C4-2B (cell line): Measurements from ENCODE around the gene KRABD2.

ENCODE experiments used
- H3K27ac ChIP-seq: fragments of 450-650 bp; 2 replicates; pipeline ENCODE4 v1.5.1; 2017
- CTCF ChIP-seq: fragments of 450-650 bp; conservative IDR thresholded peaks from 2 replicates; pipeline ENCODE4 v1.5.1; 2017; ENCODE audit warnings: mild to moderate bottlenecking
- ZFX ChIP-seq: fragments of 450-650 bp; IDR thresholded peaks from 2 replicates; pipeline ENCODE4 v1.6.1; 2017

KRABD2 gene

GRCh38 chr17:8376271-8377067 lies at the start of gene KRABD2:
Gene KRABD2 (minus strand): TSS chr17:8376704.
- no peak for TF ChIP-seq ZFX
- peak; percentile 71 for TF ChIP-seq CTCF
- peak within 1 kb of the TSS; percentile 94 for H3K27ac ChIP-seq

DNA sequence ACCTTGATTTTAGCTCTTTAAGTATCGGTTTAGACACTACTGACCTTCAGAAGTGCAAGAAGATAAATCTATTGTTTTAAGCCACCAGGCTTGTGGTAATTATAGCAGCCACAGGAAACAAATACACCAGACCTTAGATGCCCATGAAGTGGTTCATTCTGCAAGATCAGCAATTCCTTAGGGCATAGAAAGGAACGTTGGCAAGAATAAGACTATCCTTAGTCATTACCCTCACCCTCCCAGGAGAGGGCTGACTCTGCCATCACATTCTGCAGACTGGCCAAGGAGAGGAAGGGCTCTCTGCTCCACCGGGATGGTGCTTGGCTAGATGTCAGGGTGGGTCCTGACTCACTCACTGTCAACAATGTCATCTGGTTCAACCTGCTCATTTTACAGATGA lies 45.1 kb upstream of the KRABD2 start:
- no peak overlapping the region for H3K27ac ChIP-seq
- TF ChIP-seq CTCF = no peak
- TF ChIP-seq ZFX = no peak

DNA sequence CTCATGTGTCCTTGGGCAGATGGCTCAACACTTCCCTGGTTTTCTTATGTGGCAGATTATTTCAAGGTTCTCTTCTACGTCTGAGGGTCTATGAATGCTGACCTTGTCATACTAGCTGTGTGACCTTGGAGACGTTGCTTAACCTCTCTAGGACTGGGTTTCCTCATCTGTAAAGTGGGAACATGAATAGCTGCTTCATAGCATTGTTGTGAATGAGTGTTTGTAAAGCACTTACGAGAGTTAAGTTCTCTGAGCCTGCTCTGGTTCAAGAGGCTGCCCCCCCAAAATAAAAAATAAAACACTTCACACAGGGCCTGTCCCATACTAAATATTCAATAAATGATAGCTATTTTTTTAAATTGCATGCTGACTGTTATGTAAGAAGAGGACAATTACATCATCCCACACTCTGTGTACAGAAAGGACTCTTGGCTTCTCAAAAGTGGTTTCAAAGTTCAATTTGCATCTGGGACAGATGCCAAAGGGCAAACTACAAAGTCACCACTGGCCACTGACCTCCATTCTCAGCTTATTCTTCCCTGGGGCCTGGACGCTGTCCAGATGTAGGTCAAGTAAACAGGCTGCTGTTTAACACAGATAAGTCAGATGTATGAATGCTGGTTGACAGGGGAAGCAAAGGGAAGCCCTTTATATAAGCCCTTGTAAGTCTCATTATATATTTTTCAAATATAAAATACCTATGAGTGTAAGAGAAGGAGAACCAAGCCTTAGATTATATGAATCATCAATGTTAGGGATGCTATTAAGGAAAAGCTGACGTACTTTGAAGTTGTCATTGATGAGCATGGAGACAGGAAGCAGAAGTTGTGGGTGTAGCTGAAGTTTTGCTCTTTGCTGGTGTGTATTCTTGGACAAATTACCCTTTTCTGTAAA lies 43.8 kb upstream of the KRABD2 start:
- H3K27ac ChIP-seq = peak overlapping the region; percentile 17; the same call in 1 of the 2 replicates
- TF ChIP-seq ZFX = no peak
- TF ChIP-seq CTCF = no peak

DNA sequence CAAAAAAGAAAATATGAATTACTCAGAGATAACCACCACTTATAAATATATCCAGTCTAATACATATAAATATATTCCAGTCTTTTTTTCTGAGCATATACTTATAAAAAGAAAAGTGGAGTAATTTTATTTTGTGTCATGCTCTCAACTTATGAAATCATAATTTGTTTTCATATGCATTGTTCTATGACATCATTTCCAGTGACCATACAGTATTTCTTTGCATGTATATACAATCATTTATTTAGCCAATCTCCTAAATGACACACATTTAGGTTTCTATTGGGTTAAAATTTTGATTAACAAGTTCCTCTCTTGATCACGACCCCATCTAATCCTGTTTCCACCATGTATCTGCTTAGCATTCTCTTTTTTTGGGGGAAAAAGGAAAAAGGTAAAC lies 42.8 kb upstream of the KRABD2 start:
- H3K27ac ChIP-seq = no peak overlapping the region
- TF ChIP-seq CTCF (no peak), ZFX (no peak)

DNA sequence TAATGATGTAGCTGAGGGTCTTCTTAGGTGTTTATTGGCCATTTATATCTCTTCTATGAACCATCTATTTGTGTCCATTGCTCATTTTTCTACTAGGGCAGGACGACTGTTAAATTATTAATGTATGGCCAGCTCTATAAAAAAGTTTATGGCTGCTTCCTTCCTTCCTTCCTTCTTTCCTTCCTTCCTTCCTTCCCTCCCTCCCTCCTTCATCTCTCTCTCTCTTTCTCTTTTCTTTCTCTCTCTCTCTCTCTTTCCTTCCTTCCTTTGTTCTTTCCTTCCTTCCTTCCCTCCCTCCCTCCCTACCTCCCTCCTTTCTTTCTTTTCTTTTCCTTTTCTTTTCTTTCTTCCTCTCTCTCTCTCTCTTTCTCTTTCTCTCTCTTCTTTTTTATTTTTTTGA lies 42.0 kb upstream of the KRABD2 start:
- TF ChIP-seq CTCF = no peak
- TF ChIP-seq ZFX = no peak
- no peak overlapping the region for H3K27ac ChIP-seq

DNA sequence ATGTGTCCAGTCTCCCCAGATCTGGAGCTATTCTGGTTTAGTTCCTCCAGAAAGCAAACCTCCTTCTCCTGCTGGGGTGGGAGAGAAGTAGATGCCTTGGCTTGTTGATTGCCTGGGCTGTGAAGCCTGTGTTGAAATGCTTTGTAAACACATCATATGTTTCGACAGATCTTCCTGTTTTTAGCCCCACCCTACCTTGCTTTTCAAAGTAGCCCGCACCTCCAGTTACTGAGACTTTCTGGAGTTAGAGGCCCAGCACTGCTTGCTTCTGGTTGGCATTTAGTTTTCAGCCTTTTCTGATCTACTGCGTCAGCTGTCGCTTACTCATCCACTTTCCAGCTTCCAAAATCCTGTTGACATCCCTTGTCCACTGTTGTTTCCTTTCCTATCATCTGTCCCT lies 41.3 kb upstream of the KRABD2 start:
- TF ChIP-seq CTCF (no peak), ZFX (no peak)
- H3K27ac ChIP-seq = no peak overlapping the region

DNA sequence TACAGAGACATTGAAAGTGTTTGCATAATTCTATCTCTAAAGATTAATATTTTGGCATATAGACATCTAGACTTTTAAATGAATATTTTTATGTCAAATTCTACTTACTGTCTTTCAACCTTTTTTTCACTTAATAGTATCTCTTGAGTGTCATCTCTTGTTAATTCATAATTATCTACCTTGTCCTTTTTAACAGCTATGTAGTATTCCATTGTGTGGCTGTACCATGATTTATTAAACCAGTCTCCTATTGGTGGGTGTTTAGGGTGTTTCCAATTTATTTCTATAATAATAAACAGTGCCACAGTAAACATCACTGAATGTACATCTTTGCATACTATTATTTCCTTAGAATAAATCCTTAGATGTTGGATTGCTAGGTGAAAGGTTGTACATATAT lies 37.4 kb upstream of the KRABD2 start:
- TF ChIP-seq CTCF (no peak), ZFX (no peak)
- no peak overlapping the region for H3K27ac ChIP-seq
